MCF 10A (cell line): ENCODE results near the gene PROX2. TPM values are rescaled to one million over a fixed set of nuclear protein-coding genes. Genes with fewer than 3 reads are reported as not detected.

Experiments used
- BruUV-seq: library from RNA; stranded (reverse); fragments of 400-500 nt; replicated peaks from 2 replicates; lab custom pipeline; 2021; lab: Mats Ljungman, UMichigan
- CTCF ChIA-PET: fragments of 300-600 bp; sonication (Branson Sonifier 250); formaldehyde crosslinking; extraction: SDS; loops from one replicate; lab custom pipeline; 2021; ENCODE audit warnings: antibody characterized with exemption, inconsistent platforms; lab: Yijun Ruan, JAX
- POLR2A ChIA-PET: fragments of 300-600, 350-650 bp; sonication (Branson Sonifier 250); formaldehyde crosslinking; extraction: SDS; loops from one replicate; lab custom pipeline; 2020; ENCODE audit warnings: antibody characterized with exemption, inconsistent platforms; lab: Yijun Ruan, JAX
- DNase-seq: peaks from one replicate; pipeline ENCODE4 v3.0.0-alpha.2; 2018; ENCODE audit not compliant: unreplicated experiment
- H3K27ac Mint-ChIP-seq: one replicate; pipeline ENCODE4 v1.8.0; 2022; ENCODE audit warnings: mild to moderate bottlenecking, low read depth, mixed read lengths; ENCODE audit not compliant: unreplicated experiment
- H3K27me3 Mint-ChIP-seq: one replicate; pipeline ENCODE4 v1.8.0; 2022; ENCODE audit warnings: mixed read lengths; ENCODE audit not compliant: insufficient read depth, unreplicated experiment
- H3K36me3 Mint-ChIP-seq: one replicate; pipeline ENCODE4 v1.8.0; 2022; ENCODE audit warnings: mild to moderate bottlenecking, moderate library complexity, mixed read lengths; ENCODE audit not compliant: insufficient read depth, unreplicated experiment
- H3K4me1 Mint-ChIP-seq: one replicate; pipeline ENCODE4 v1.8.0; 2022; ENCODE audit warnings: mixed read lengths; ENCODE audit not compliant: insufficient read depth, unreplicated experiment
- H3K4me3 Mint-ChIP-seq: one replicate; pipeline ENCODE4 v1.8.0; 2022; ENCODE audit warnings: mild to moderate bottlenecking, moderate library complexity, mixed read lengths; ENCODE audit not compliant: unreplicated experiment
- H3K9me3 Mint-ChIP-seq: one replicate; pipeline ENCODE4 v1.8.0; 2022; ENCODE audit warnings: mixed read lengths; ENCODE audit not compliant: unreplicated experiment
- intact Hi-C: fragments of 100-400 bp; cut with micrococcal nuclease; formaldehyde crosslinking; loops from 2 replicates; pipeline ENCODE4 v1.14.1; 2022
- total RNA-seq: library from RNA; stranded (reverse); gene quantifications from 2 replicates; pipeline ENCODE4 v1.2.3, GENCODE V29; 2022
- TF ChIP-seq, protein P1 (sequence below): fragments of 200-600 bp; IDR thresholded peaks from one replicate; pipeline ENCODE4 v1.8.0; 2022; ENCODE audit warnings: antibody characterized with exemption, mild to moderate bottlenecking; ENCODE audit not compliant: unreplicated experiment

The PROX2 gene
- total RNA-seq, 1 experiment from 2014 or later, result not detected

DNA sequence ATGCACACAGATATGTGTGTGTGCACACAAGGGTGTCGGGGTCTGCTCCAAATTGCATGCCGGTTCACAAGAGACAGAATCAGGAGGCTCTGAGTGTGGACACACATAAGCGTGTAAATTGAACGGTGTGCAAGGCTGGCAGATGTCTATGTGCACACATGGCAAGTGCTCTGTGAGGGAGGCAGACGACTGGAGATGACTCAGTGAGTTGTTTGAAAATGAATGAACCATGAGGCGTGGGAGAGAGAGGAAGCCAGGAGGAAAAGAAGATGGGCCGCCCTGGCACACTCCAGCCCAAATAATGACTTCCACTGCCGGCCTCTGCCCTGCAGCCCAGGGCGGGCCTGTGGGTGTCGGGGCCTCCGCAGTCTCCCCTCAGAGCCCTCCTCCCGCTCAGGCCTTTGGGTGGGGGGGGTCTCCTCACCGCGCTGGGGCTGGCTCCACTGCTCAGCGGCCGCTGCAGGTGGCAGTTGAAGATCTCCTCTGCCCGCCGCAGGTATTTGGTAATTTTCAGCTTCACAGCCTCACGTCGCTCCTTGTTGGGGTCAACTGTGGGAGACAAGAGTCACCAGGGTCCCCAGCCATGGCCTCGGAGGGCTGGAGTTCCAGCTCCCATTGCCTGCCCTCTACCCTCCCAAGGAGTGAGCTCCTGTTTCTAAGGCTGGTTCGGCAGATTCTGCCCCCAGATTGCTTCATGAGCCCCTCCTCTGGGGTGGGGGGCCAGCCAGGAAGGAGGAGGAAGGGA, 43.6 kb upstream of the PROX2 start:
- Mint-ChIP-seq H3K9me3 (no peaks in the 10 kb centered on the region), H3K27me3 (no peaks in the 10 kb centered on the region), H3K27ac (no peak overlapping the region), H3K4me3 (no peak overlapping the region), H3K36me3 (no peaks in the 10 kb centered on the region), H3K4me1 (no peaks in the 10 kb centered on the region)
- no peak for DNase-seq
- ChIA-PET CTCF (interaction anchor here (0.6 to 2.8 kb wide), 2 partner anchors 39 to 59 kb away, joined by 3 to 9 read pairs; no protein-coding TSS in a partner anchor), POLR2A (no interaction called here)
- intact Hi-C loops, result no loop called here
- BruUV-seq, result no TSS peak
- TF ChIP-seq, protein P1, sequence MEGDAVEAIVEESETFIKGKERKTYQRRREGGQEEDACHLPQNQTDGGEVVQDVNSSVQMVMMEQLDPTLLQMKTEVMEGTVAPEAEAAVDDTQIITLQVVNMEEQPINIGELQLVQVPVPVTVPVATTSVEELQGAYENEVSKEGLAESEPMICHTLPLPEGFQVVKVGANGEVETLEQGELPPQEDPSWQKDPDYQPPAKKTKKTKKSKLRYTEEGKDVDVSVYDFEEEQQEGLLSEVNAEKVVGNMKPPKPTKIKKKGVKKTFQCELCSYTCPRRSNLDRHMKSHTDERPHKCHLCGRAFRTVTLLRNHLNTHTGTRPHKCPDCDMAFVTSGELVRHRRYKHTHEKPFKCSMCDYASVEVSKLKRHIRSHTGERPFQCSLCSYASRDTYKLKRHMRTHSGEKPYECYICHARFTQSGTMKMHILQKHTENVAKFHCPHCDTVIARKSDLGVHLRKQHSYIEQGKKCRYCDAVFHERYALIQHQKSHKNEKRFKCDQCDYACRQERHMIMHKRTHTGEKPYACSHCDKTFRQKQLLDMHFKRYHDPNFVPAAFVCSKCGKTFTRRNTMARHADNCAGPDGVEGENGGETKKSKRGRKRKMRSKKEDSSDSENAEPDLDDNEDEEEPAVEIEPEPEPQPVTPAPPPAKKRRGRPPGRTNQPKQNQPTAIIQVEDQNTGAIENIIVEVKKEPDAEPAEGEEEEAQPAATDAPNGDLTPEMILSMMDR, result no peak

DNA sequence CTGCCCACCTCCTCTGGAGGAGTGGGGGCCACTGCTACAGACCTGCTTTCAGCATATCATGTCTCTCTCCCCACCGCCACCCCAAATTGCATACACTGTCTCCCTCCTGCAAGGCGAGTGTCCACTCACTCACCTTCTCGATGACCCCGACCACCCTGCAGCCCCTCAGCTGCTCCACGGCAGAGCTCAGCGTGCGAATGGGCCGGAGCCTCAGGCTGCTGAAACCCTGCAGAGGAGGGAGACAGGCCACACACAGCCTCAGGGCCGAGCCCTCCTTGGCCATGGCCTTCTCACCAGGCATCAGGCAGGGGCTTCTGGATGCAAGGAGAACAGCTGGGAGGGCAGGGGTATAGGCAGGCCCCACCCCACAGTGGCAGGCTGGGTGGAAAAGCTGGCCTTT, 42.4 kb upstream of the PROX2 start:
- H3K9me3 Mint-ChIP-seq, result no peaks in the 10 kb centered on the region
- BruUV-seq, result no TSS peak
- CTCF ChIA-PET, result interaction anchor here (0.6 to 1.1 kb wide), 4 partner anchors 17 to 385 kb away, joined by 3 read pairs; no protein-coding TSS in a partner anchor
- H3K27me3 Mint-ChIP-seq, result no peaks in the 10 kb centered on the region
- POLR2A ChIA-PET, result interaction anchor here (1.7 kb wide), 1 partner anchor 11 kb away, joined by 3 read pairs; no protein-coding TSS in a partner anchor
- TF ChIP-seq, protein P1, result no peak
- intact Hi-C loops, result no loop called here
- peaks cover 5% of the 10 kb centered on the region for H3K4me1 Mint-ChIP-seq
- no peak overlapping the region for H3K27ac Mint-ChIP-seq
- no peak overlapping the region for H3K4me3 Mint-ChIP-seq
- DNase-seq, result no peak
- no peaks in the 10 kb centered on the region for H3K36me3 Mint-ChIP-seq

DNA sequence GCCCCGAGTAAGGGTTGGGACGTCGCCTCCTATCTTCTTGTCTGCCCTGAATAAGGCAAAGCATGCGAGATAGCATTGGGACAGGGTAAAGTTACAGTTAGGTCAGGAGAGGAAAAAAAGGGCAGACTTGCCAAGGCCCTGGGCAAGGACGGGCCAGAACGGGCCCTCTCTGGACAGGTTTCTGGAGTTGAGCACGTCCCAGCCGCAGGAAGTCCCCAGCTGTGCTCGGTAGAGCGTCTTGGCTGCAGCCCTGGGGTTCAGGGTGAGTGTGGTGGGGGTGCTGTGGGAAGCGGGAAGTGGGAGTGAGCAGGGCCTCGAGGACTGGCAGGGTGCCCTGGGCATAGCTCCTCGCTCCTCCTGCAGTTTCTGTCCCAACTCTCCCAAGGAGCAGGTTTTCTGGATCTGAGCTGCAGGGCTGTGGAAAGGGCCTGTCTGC, 41.7 kb upstream of the PROX2 start:
- H3K36me3 Mint-ChIP-seq, result no peaks in the 10 kb centered on the region
- CTCF ChIA-PET, result interaction anchor here (1.0 to 1.2 kb wide), 6 partner anchors 12 to 386 kb away, joined by 3 to 6 read pairs (median 3); no protein-coding TSS in a partner anchor
- POLR2A ChIA-PET, result interaction anchor here (0.6 to 1.7 kb wide), 2 partner anchors 12 to 13 kb away, joined by 3 read pairs; no protein-coding TSS in a partner anchor
- no peaks in the 10 kb centered on the region for H3K9me3 Mint-ChIP-seq
- H3K27me3 Mint-ChIP-seq, result no peaks in the 10 kb centered on the region
- intact Hi-C loops, result no loop called here
- no peak overlapping the region for H3K27ac Mint-ChIP-seq
- no peak overlapping the region for H3K4me3 Mint-ChIP-seq
- DNase-seq, result no peak
- no TSS peak for BruUV-seq
- TF ChIP-seq, protein P1, result no peak
- H3K4me1 Mint-ChIP-seq, result peaks cover 5% of the 10 kb centered on the region

DNA sequence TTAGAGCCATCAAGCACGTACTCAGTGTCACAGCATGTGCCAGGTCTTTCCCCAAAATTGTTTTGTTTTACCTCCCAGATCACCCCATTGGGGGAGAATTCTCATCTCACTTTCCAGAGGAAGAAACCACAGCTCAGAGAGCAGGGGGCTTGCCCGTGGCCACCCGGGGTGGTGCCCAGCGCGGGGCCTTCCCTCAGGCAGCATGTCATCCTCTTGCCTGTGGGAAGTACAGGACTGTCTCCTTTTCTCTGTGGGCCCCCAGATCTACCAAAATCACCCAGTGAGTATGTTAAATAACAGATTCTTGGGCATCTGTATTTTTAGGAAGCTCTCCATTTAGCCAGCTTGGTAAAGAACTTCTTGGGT, 41.2 kb upstream of the PROX2 start:
- H3K4me1 Mint-ChIP-seq, result peaks cover 6% of the 10 kb centered on the region
- CTCF ChIA-PET, result interaction anchor here (1.0 to 1.2 kb wide), 7 partner anchors 11 to 387 kb away, joined by 3 to 7 read pairs (median 3); no protein-coding TSS in a partner anchor
- POLR2A ChIA-PET, result interaction anchor here (0.6 to 1.7 kb wide), 3 partner anchors 12 to 607 kb away, joined by 3 read pairs; no protein-coding TSS in a partner anchor

More for the DNA sequence above, 41.2 kb upstream of the PROX2 start:
- TF ChIP-seq, protein P1, result no peak
- DNase-seq, result no peak
- no peaks in the 10 kb centered on the region for H3K9me3 Mint-ChIP-seq
- H3K27ac Mint-ChIP-seq, result no peak overlapping the region
- no peaks in the 10 kb centered on the region for H3K27me3 Mint-ChIP-seq
- H3K36me3 Mint-ChIP-seq, result no peaks in the 10 kb centered on the region
- no TSS peak for BruUV-seq
- intact Hi-C loops, result no loop called here
- H3K4me3 Mint-ChIP-seq, result no peak overlapping the region
